Measurements from ENCODE around the gene TOM1L2.
"Not testable (repeated sequence)": the region's sequence is repeated elsewhere in the genome, so short reads cannot be mapped to it uniquely, and the experiment has no call there.

TOM1L2 gene

GRCh38 chr17:17942846-17943245 lies 29.4 kb downstream of the TOM1L2 start:
- no peak for DNase-seq

GRCh38 chr17:17941015-17941414 lies 31.2 kb downstream of the TOM1L2 start:
- no peak for DNase-seq

- DNase-seq = no peak
Observed at GRCh38 chr17:17940441-17940911, 31.7 kb downstream of the TOM1L2 start.

- not testable (repeated sequence) for DNase-seq
Observed at GRCh38 chr17:17939941-17940340, 32.3 kb downstream of the TOM1L2 start.

- DNase-seq = no peak
Observed at GRCh38 chr17:17938388-17939107, 33.7 kb downstream of the TOM1L2 start.

- DNase-seq = no peak
Observed at GRCh38 chr17:17937958-17938357, 34.2 kb downstream of the TOM1L2 start.

- no peak for DNase-seq
Observed at GRCh38 chr17:17937201-17937853, 34.9 kb downstream of the TOM1L2 start.

- DNase-seq = no peak
Observed at GRCh38 chr17:17935321-17936271, 36.6 kb downstream of the TOM1L2 start.

GRCh38 chr17:17934806-17935205 lies 37.4 kb downstream of the TOM1L2 start:
- DNase-seq = no peak

GRCh38 chr17:17934214-17934613 lies 38.0 kb downstream of the TOM1L2 start:
- no peak for DNase-seq

GRCh38 chr17:17933775-17934174 lies 38.4 kb downstream of the TOM1L2 start:
- no peak for DNase-seq

- no peak for DNase-seq
Observed at GRCh38 chr17:17931159-17931558, 41.0 kb downstream of the TOM1L2 start.

- no peak for DNase-seq
Observed at GRCh38 chr17:17930674-17931073, 41.5 kb downstream of the TOM1L2 start.

- DNase-seq = no peak
Observed at GRCh38 chr17:17929655-17930380, 42.4 kb downstream of the TOM1L2 start.

- no peak for DNase-seq
Observed at GRCh38 chr17:17928398-17929287, 43.6 kb downstream of the TOM1L2 start.

GRCh38 chr17:17926840-17927449 lies 45.3 kb downstream of the TOM1L2 start:
- DNase-seq = no peak

- no peak for DNase-seq
Observed at GRCh38 chr17:17926036-17926435, 46.2 kb downstream of the TOM1L2 start.

- DNase-seq = no peak
Observed at GRCh38 chr17:17924857-17925250, 47.3 kb downstream of the TOM1L2 start.

- no peak for DNase-seq
Observed at GRCh38 chr17:17924131-17924856, 47.9 kb downstream of the TOM1L2 start.

- DNase-seq = no peak
Observed at GRCh38 chr17:17922070-17922614, 50.1 kb downstream of the TOM1L2 start.
